ENCODE results near the gene GNAO1. TPM values are rescaled to one million over a fixed set of nuclear protein-coding genes. Genes with fewer than 3 reads are reported as not detected.
A peak's percentile ranks its signal among the peaks of the same experiment; 100 is the strongest.

GNAO1 gene
- total and polyA plus RNA-seq, 2 of the 13 experiments (the other 11 are each of a cell fraction or from before 2014, with no cell fraction given), result not detected

GRCh38 chr16:56190677-56191155 lies 573 bp upstream of the GNAO1 start (continued):
- no peak for TF ChIP-seq MIER3 (CRISPR knock-in tag; IDR thresholded peaks at IDR 0.05; ENCODE audit: borderline replicate concordance)
- TF ChIP-seq ZNF460 (CRISPR knock-in tag; IDR thresholded peaks at IDR 0.05; ENCODE audit: borderline replicate concordance), result no peak
- peak; percentile 49 for TF ChIP-seq HNRNPLL (IDR thresholded peaks at IDR 0.05; ENCODE audit: low read depth, low read length, poor library complexity, severe bottlenecking)
- TF ChIP-seq HINFP (CRISPR knock-in tag; IDR thresholded peaks at IDR 0.05; ENCODE audit: low read depth), result no peak
- TF ChIP-seq ELK4 (CRISPR knock-in tag; IDR thresholded peaks at IDR 0.05; ENCODE audit: borderline replicate concordance), result no peak
- no peak for TF ChIP-seq ZNF224 (CRISPR knock-in tag; IDR thresholded peaks at IDR 0.05)
- no peak for TF ChIP-seq ZFP37 (CRISPR knock-in tag; IDR thresholded peaks at IDR 0.05; ENCODE audit: borderline replicate concordance)

GRCh38 chr16:56191835-56192634 lies 746 bp downstream of the GNAO1 start:
- 23% methylated on average over 34 of the region's 46 CpGs for WGBS (ENCODE audit: low lambda C conversion rate)
- Histone ChIP-seq H3K9me3 (ENCODE audit: low read length) (no peaks in the 10 kb centered on the region), H3K27me3 (ENCODE audit: control insufficient read depth in 1 of 2, insufficient read depth in 2 of 2, low read length in 2 of 2) (peaks cover 16 to 57% of the 10 kb centered on the region in 2 experiments), H3K79me2 (ENCODE audit: insufficient read depth, low read length) (no peaks in the 10 kb centered on the region), H3K36me3 (replicated peaks in 1 of 2; ENCODE audit: control insufficient read depth in 1 of 2, insufficient read depth in 2 of 2, low read length in 2 of 2) (no peaks in the 10 kb centered on the region), H3K4me3 (replicated peaks in 1 of 3; ENCODE audit: insufficient read depth in 1 of 3, low read depth in 2 of 3, low read length in 3 of 3) (peak overlapping the region in 2 of 3 experiments; percentile 60 to 70; a peak in 3 of 6 replicates), H4K20me1 (ENCODE audit: insufficient read depth, low read length) (no peaks in the 10 kb centered on the region), H3K4me1 (ENCODE audit: insufficient read depth, low read length) (no peaks in the 10 kb centered on the region), H3K4me2 (ENCODE audit: low read depth, low read length) (0 out of 2 replicates have a peak overlapping the region, but pooled peaks have one; percentile 62), H2AFZ (ENCODE audit: low read length) (no peak overlapping the region), H3K27ac (ENCODE audit: extremely low read length, insufficient read depth, low read length) (no peak overlapping the region), H3K9ac (ENCODE audit: insufficient read depth, low read depth, low read length) (no peak overlapping the region)
- intact Hi-C loops (cut with micrococcal nuclease; ENCODE audit: unreplicated experiment) (no loop called here), in situ Hi-C loops (cut with HindIII; ENCODE audit: extremely low pct_ligation_motif_present, low pct_unique_long_range_greater_than_20kb) (no loop called here)
- BruUV-seq (replicated peaks), result no TSS peak
- ATAC-seq, result no peak
- POLR2A ChIA-PET, result no interaction called here
- CTCF ChIA-PET (ENCODE audit: low intra/inter-chr PET ratio, low total read pairs), result no interaction called here
- DNase-seq (ENCODE audit: low spot score), result no peak
- FAIRE-seq, result no peak
- TF ChIP-seq HDAC2 (CRISPR knock-in tag; IDR thresholded peaks at IDR 0.05), result no peak
- TF ChIP-seq ZNF619 (CRISPR knock-in tag; IDR thresholded peaks at IDR 0.05), result no peak
- TF ChIP-seq RBFOX2 (IDR thresholded peaks at IDR 0.05; ENCODE audit: low read depth, low read length), result no peak
- TF ChIP-seq MYPOP (CRISPR knock-in tag; IDR thresholded peaks at IDR 0.05), result no peak
- no peak for TF ChIP-seq HOXA7 (CRISPR knock-in tag; IDR thresholded peaks at IDR 0.05)
- TF ChIP-seq PBX3 (CRISPR knock-in tag; IDR thresholded peaks at IDR 0.05; ENCODE audit: borderline replicate concordance), result no peak
- no peak for TF ChIP-seq REPIN1 (CRISPR knock-in tag; IDR thresholded peaks at IDR 0.05; ENCODE audit: borderline replicate concordance, low read depth)
- no peak for TF ChIP-seq EEA1 (CRISPR knock-in tag; IDR thresholded peaks at IDR 0.05; ENCODE audit: borderline replicate concordance)
- no peak for TF ChIP-seq GTF3A (CRISPR knock-in tag; conservative IDR thresholded peaks at IDR 0.05)
- TF ChIP-seq LCORL (IDR thresholded peaks at IDR 0.05), result no peak
- TF ChIP-seq LCORL (CRISPR knock-in tag; IDR thresholded peaks at IDR 0.05), result no peak

Data from HepG2 (cell line).